Smooth muscle cell (in vitro differentiated cells): ENCODE measurements around the gene PRSS12. TPM values are rescaled to one million over a fixed set of nuclear protein-coding genes. Genes with fewer than 3 reads are reported as not detected.
"Not testable (repeated sequence)": the region's sequence is repeated elsewhere in the genome, so short reads cannot be mapped to it uniquely, and the experiment has no call there.

Experiments
- DNase-seq: peaks from one replicate; lab custom pipeline; 2025; ENCODE audit not compliant: unreplicated experiment; lab: John Stamatoyannopoulos, UW
- H2AFZ ChIP-seq: fragments of 200-600 bp; sonication (generic); 2 replicates; pipeline ENCODE4 v1.6.0; 2016; ENCODE audit warnings: antibody characterized with exemption, low read depth, mild to moderate bottlenecking
- H3F3A ChIP-seq: fragments of 200-600 bp; sonication (generic); 2 replicates; pipeline ENCODE4 v1.6.0; 2017; ENCODE audit warnings: antibody characterized with exemption, low read depth
- H3K27ac ChIP-seq: fragments of 200-600 bp; sonication (generic); 2 replicates; pipeline ENCODE4 v1.5.1; 2016; ENCODE audit warnings: low read depth, mild to moderate bottlenecking
- H3K27me3 ChIP-seq: fragments of 200-600 bp; sonication (generic); 2 replicates; pipeline ENCODE4 v1.6.1; 2016; ENCODE audit warnings: low read depth, mild to moderate bottlenecking
- H3K36me3 ChIP-seq: fragments of 200-600 bp; sonication (generic); 2 replicates; pipeline ENCODE4 v1.5.1; 2016; ENCODE audit warnings: low read depth
- H3K4me1 ChIP-seq: fragments of 200-600 bp; sonication (generic); 2 replicates; pipeline ENCODE4 v1.5.1; 2016; ENCODE audit warnings: low read depth
- H3K4me2 ChIP-seq: fragments of 200-600 bp; sonication (generic); 2 replicates; pipeline ENCODE4 v1.6.0; 2016; ENCODE audit warnings: mild to moderate bottlenecking
- H3K4me3 ChIP-seq: fragments of 200-600 bp; sonication (generic); 2 replicates; pipeline ENCODE4 v1.5.1; 2016; ENCODE audit warnings: mild to moderate bottlenecking
- H3K79me2 ChIP-seq: fragments of 200-600 bp; sonication (generic); 2 replicates; pipeline ENCODE4 v1.6.0; 2016; ENCODE audit warnings: low read depth, mild to moderate bottlenecking
- H3K9ac ChIP-seq: fragments of 200-600 bp; sonication (generic); 2 replicates; pipeline ENCODE4 v1.6.0; 2016; ENCODE audit warnings: low read depth
- H3K9me3 ChIP-seq: fragments of 200-600 bp; sonication (generic); replicated peaks from 2 replicates; pipeline ENCODE4 v1.5.1; 2016; ENCODE audit warnings: low read depth
- H4K20me1 ChIP-seq: fragments of 200-600 bp; sonication (generic); 2 replicates; pipeline ENCODE4 v1.6.0; 2016; ENCODE audit warnings: low read depth
- CTCF ChIP-seq: fragments of 200-600 bp; sonication (generic); IDR thresholded peaks from 2 replicates; pipeline ENCODE4 v1.5.1; 2017; ENCODE audit warnings: borderline replicate concordance, mild to moderate bottlenecking, antibody characterized with exemption; ENCODE audit not compliant: insufficient read depth, poor library complexity, severe bottlenecking
- WGBS: methylation state at CpG from one replicate; pipeline ENCODE4 v1.1.7; 2016; ENCODE audit warnings: low lambda C conversion rate; 5-methylcytosine and 5-hydroxymethylcytosine counted together
- polyA plus RNA-seq: library from polyadenylated mRNA; unstranded; fragments of >200 nt; fragmentation: Nextera tagmentation; extraction: Ambion mirVana; gene quantifications from 2 replicates; pipeline ENCODE4 v1.2.1, GENCODE V29; 2016
- total RNA-seq: library from RNA; depleted of rRNA; stranded (reverse); fragments of >200 nt; gene quantifications from 2 replicates; pipeline ENCODE4 v1.2.3, GENCODE V29; 2014

PRSS12 gene
- total and polyA plus RNA-seq, 2 experiments from 2014 or later, result 9.9 to 24.5 TPM

GRCh38 chr4:118307643-118308042 is 45.2 kb downstream of the PRSS12 start:
- no peak for TF ChIP-seq CTCF
- Histone ChIP-seq H3K4me2 (peak overlapping the region; percentile 8), H3F3A (no peaks in the 10 kb centered on the region), H3K9me3 (no peaks in the 10 kb centered on the region), H3K27ac (no peak overlapping the region), H2AFZ (peak overlapping the region; percentile 20), H4K20me1 (no peaks in the 10 kb centered on the region), H3K4me3 (no peak overlapping the region), H3K27me3 (no peaks in the 10 kb centered on the region), H3K9ac (no peak overlapping the region), H3K4me1 (no peaks in the 10 kb centered on the region), H3K79me2 (no peaks in the 10 kb centered on the region), H3K36me3 (no peaks in the 10 kb centered on the region)
- no peak for DNase-seq
- WGBS, result 9% methylated on average over 2 of the region's 2 CpGs

- not testable (repeated sequence) for H3K79me2 ChIP-seq, DNase-seq, H4K20me1 ChIP-seq, H2AFZ ChIP-seq, H3K4me2 ChIP-seq, H3K9me3 ChIP-seq, H3K4me3 ChIP-seq, H3K27ac ChIP-seq, H3F3A ChIP-seq, H3K9ac ChIP-seq, H3K4me1 ChIP-seq, H3K27me3 ChIP-seq, H3K36me3 ChIP-seq
- WGBS, result 98% methylated on average over 6 of the region's 6 CpGs
These were observed 53.2 kb downstream of the PRSS12 start for GRCh38 chr4:118299619-118300018.

GRCh38 chr4:118296729-118297128 is 56.1 kb downstream of the PRSS12 start:
- no peak overlapping the region for H3K4me3 ChIP-seq
- H4K20me1 ChIP-seq, result no peaks in the 10 kb centered on the region
- no peak overlapping the region for H3K27ac ChIP-seq
- no peak for TF ChIP-seq CTCF
- no peaks in the 10 kb centered on the region for H3K36me3 ChIP-seq
- no peak for DNase-seq
- H3K4me2 ChIP-seq, result no peak overlapping the region
- H3K9ac ChIP-seq, result no peak overlapping the region
- 90% methylated on average over 1 of the region's 1 CpG for whole genome bisulfite sequencing
- H2AFZ ChIP-seq, result no peak overlapping the region
- no peaks in the 10 kb centered on the region for H3K79me2 ChIP-seq
- no peaks in the 10 kb centered on the region for H3F3A ChIP-seq
- no peaks in the 10 kb centered on the region for H3K27me3 ChIP-seq
- H3K9me3 ChIP-seq, result no peaks in the 10 kb centered on the region
- H3K4me1 ChIP-seq, result no peaks in the 10 kb centered on the region

GRCh38 chr4:118290951-118291350 is 61.9 kb downstream of the PRSS12 start:
- H3K4me2 ChIP-seq, result peak overlapping the region; percentile 56
- TF ChIP-seq CTCF, result no peak
- WGBS, result 35% methylated on average over 2 of the region's 2 CpGs

More at GRCh38 chr4:118290951-118291350, 61.9 kb downstream of the PRSS12 start:
- no peak for DNase-seq
- H3F3A ChIP-seq, result no peaks in the 10 kb centered on the region
- no peaks in the 10 kb centered on the region for H3K36me3 ChIP-seq
- H2AFZ ChIP-seq, result peak overlapping the region; percentile 4
- no peaks in the 10 kb centered on the region for H3K4me1 ChIP-seq
- no peaks in the 10 kb centered on the region for H3K9me3 ChIP-seq
- no peak overlapping the region for H3K4me3 ChIP-seq
- no peaks in the 10 kb centered on the region for H3K79me2 ChIP-seq
- H3K27me3 ChIP-seq, result no peaks in the 10 kb centered on the region
- no peak overlapping the region for H3K9ac ChIP-seq
- no peaks in the 10 kb centered on the region for H4K20me1 ChIP-seq
- H3K27ac ChIP-seq, result peak overlapping the region; percentile 44
